ENCODE measurements around the gene EPN2. TPM values are rescaled to one million over a fixed set of nuclear protein-coding genes. Genes with fewer than 3 reads are reported as not detected.
"Not testable (repeated sequence)": the region's sequence is repeated elsewhere in the genome, so short reads cannot be mapped to it uniquely, and the experiment has no call there.

EPN2 gene
- total RNA-seq, 8 experiments from 2014 or later, result 18.0 to 32.3 (median 20.7) TPM

- H3K27ac ChIP-seq, result no peak overlapping the region
- in situ Hi-C loops (cut with MboI; ENCODE audit: low pct_unique_long_range_greater_than_20kb in 2 of 9, low sequenced_read_pairs in 9 of 9, unreplicated experiment in 9 of 9), result no loop called here
- ATAC-seq (replicated peaks in 6 of 8), result no peak
- no peak overlapping the region for H3K4me3 ChIP-seq
- 90 to 100% (median 100%) methylated on average over 1 to 2 of the region's 40 CpGs; no CpG with 5 or more reads in 6 of the 10 experiments for WGBS, 10 experiments
- peaks cover 26 to 29% of the 10 kb centered on the region in 2 donors for H3K4me1 ChIP-seq (replicated peaks in 1 of 2)
These were observed 107.3 kb downstream of the EPN2 start for GRCh38 chr17:19344311-19345066.

GRCh38 chr17:19345067-19345460 is 107.9 kb downstream of the EPN2 start:
- Histone ChIP-seq H3K4me3 (no peak overlapping the region), H3K27ac (no peak overlapping the region), H3K4me1 (replicated peaks in 1 of 2) (peaks cover 26 to 29% of the 10 kb centered on the region in 2 donors)
- in situ Hi-C loops (cut with MboI; ENCODE audit: low pct_unique_long_range_greater_than_20kb in 2 of 9, low sequenced_read_pairs in 9 of 9, unreplicated experiment in 9 of 9), result no loop called here
- 78 to 100% (median 98%) methylated on average over 2 to 6 of the region's 7 CpGs; no CpG with 5 or more reads in 4 of the 10 experiments for WGBS, 10 experiments
- ATAC-seq (replicated peaks in 6 of 8), result no peak

- no peak for ATAC-seq (replicated peaks in 6 of 8)
- 75 to 100% (median 95%) methylated on average over 1 to 7 of the region's 13 CpGs; no CpG with 5 or more reads in 1 of the 10 experiments for WGBS, 10 experiments
- in situ Hi-C loops (cut with MboI; ENCODE audit: low pct_unique_long_range_greater_than_20kb in 2 of 9, low sequenced_read_pairs in 9 of 9, unreplicated experiment in 9 of 9), result no loop called here
- Histone ChIP-seq H3K4me1 (replicated peaks in 1 of 2) (peaks cover 26 to 29% of the 10 kb centered on the region in 2 donors), H3K27ac (peak overlapping the region; percentile 69 to 85), H3K4me3 (no peak overlapping the region)
These were observed 108.6 kb downstream of the EPN2 start for GRCh38 chr17:19345486-19346350.

- H3K4me3 ChIP-seq, result no peak overlapping the region
- in situ Hi-C loops (cut with MboI; ENCODE audit: low pct_unique_long_range_greater_than_20kb in 2 of 9, low sequenced_read_pairs in 9 of 9, unreplicated experiment in 9 of 9), result no loop called here
- ATAC-seq (replicated peaks in 6 of 8), result peak; percentile 56 to 93 (median 90)
- 3 to 83% (median 47%) methylated on average over 2 to 10 of the region's 19 CpGs; no CpG with 5 or more reads in 3 of the 10 experiments for WGBS, 10 experiments
- H3K4me1 ChIP-seq (replicated peaks in 1 of 2), result peaks cover 26 to 29% of the 10 kb centered on the region in 2 donors
- peak overlapping the region; percentile 69 to 85 for H3K27ac ChIP-seq
These were observed 109.4 kb downstream of the EPN2 start for GRCh38 chr17:19346351-19347255.

GRCh38 chr17:19347323-19348080 is 110.3 kb downstream of the EPN2 start:
- 80 to 100% (median 95%) methylated on average over 1 to 6 of the region's 13 CpGs; no CpG with 5 or more reads in 6 of the 10 experiments for WGBS, 10 experiments
- no peak overlapping the region for H3K4me3 ChIP-seq
- peak overlapping the region; percentile 69 to 85 for H3K27ac ChIP-seq
- H3K4me1 ChIP-seq (replicated peaks in 1 of 2), result peaks cover 26 to 29% of the 10 kb centered on the region in 2 donors
- ATAC-seq (replicated peaks in 6 of 8), result peak in 7 of 8 experiments; percentile 4 to 28 (median 14)
- in situ Hi-C loops (cut with MboI; ENCODE audit: low pct_unique_long_range_greater_than_20kb in 2 of 9, low sequenced_read_pairs in 9 of 9, unreplicated experiment in 9 of 9), result no loop called here

- Histone ChIP-seq H3K4me3 (no peak overlapping the region), H3K27ac (no peak overlapping the region), H3K4me1 (replicated peaks in 1 of 2) (peaks cover 26 to 29% of the 10 kb centered on the region in 2 donors)
- WGBS, 10 experiments, result 85 to 100% (median 95%) methylated on average over 1 to 5 of the region's 9 CpGs; no CpG with 5 or more reads in 3 of the 10 experiments
- in situ Hi-C loops (cut with MboI; ENCODE audit: low pct_unique_long_range_greater_than_20kb in 2 of 9, low sequenced_read_pairs in 9 of 9, unreplicated experiment in 9 of 9), result no loop called here
- ATAC-seq (replicated peaks in 6 of 8), result no peak
These were observed 111.0 kb downstream of the EPN2 start for GRCh38 chr17:19348081-19348650.

- Histone ChIP-seq H3K4me3 (no peak overlapping the region), H3K4me1 (replicated peaks in 1 of 2) (peaks cover 26 to 29% of the 10 kb centered on the region in 2 donors), H3K27ac (no peak overlapping the region)
- 79 to 100% (median 92%) methylated on average over 1 to 8 of the region's 9 CpGs; no CpG with 5 or more reads in 1 of the 10 experiments for WGBS, 10 experiments
- no peak for ATAC-seq (replicated peaks in 6 of 8)
- in situ Hi-C loops (cut with MboI; ENCODE audit: low pct_unique_long_range_greater_than_20kb in 2 of 9, low sequenced_read_pairs in 9 of 9, unreplicated experiment in 9 of 9), result no loop called here
These were observed 111.6 kb downstream of the EPN2 start for GRCh38 chr17:19348806-19349205.

- in situ Hi-C loops (cut with MboI; ENCODE audit: low pct_unique_long_range_greater_than_20kb in 2 of 9, low sequenced_read_pairs in 9 of 9, unreplicated experiment in 9 of 9), result loop anchor here in 8 of 9 experiments (25.0 kb wide), 2 partner anchors 109 to 409 kb away; no protein-coding TSS in a partner anchor
- 70 to 98% (median 88%) methylated on average over 2 to 9 of the region's 11 CpGs; no CpG with 5 or more reads in 2 of the 10 experiments for WGBS, 10 experiments
These were observed 116.2 kb downstream of the EPN2 start for GRCh38 chr17:19353401-19353800.

GRCh38 chr17:19354748-19355147 is 117.6 kb downstream of the EPN2 start:
- Histone ChIP-seq H3K27ac (no peak overlapping the region), H3K4me1 (replicated peaks in 1 of 2) (no peaks in the 10 kb centered on the region), H3K4me3 (no peak overlapping the region)
- no peak for ATAC-seq (replicated peaks in 6 of 8)
- 50 to 100% (median 75%) methylated on average over 1 to 6 of the region's 6 CpGs; no CpG with 5 or more reads in 3 of the 10 experiments for WGBS, 10 experiments
- in situ Hi-C loops (cut with MboI; ENCODE audit: low pct_unique_long_range_greater_than_20kb in 2 of 9, low sequenced_read_pairs in 9 of 9, unreplicated experiment in 9 of 9), result loop anchor here in 8 of 9 experiments (25.0 kb wide), 2 partner anchors 108 to 408 kb away; no protein-coding TSS in a partner anchor

More at GRCh38 chr17:19353401-19353800, 116.2 kb downstream of the EPN2 start:
- not testable (repeated sequence) for H3K4me3 ChIP-seq; ATAC-seq (replicated peaks in 6 of 8); H3K27ac ChIP-seq; H3K4me1 ChIP-seq (replicated peaks in 1 of 2)

- Histone ChIP-seq H3K27ac (no peak overlapping the region), H3K4me3 (no peak overlapping the region), H3K4me1 (replicated peaks in 1 of 2) (peaks cover 4 to 11% of the 10 kb centered on the region in 2 donors)
- WGBS, 10 experiments, result 90 to 100% (median 96%) methylated on average over 1 to 5 of the region's 7 CpGs; no CpG with 5 or more reads in 2 of the 10 experiments
- ATAC-seq (replicated peaks in 6 of 8), result peak in 1 of 8 experiments; percentile 15
- in situ Hi-C loops (cut with MboI; ENCODE audit: low pct_unique_long_range_greater_than_20kb in 2 of 9, low sequenced_read_pairs in 9 of 9, unreplicated experiment in 9 of 9), result loop anchor here in 8 of 9 experiments (25.0 kb wide), 2 partner anchors 105 to 405 kb away; no protein-coding TSS in a partner anchor
These were observed 120.2 kb downstream of the EPN2 start for GRCh38 chr17:19357351-19357750.

GRCh38 chr17:19357761-19358160 is 120.6 kb downstream of the EPN2 start:
- in situ Hi-C loops (cut with MboI; ENCODE audit: low pct_unique_long_range_greater_than_20kb in 2 of 9, low sequenced_read_pairs in 9 of 9, unreplicated experiment in 9 of 9), result loop anchor here in 8 of 9 experiments (25.0 kb wide), 2 partner anchors 105 to 405 kb away; no protein-coding TSS in a partner anchor
- no peak overlapping the region for H3K27ac ChIP-seq
- 55 to 100% (median 75%) methylated on average over 2 to 3 of the region's 7 CpGs; no CpG with 5 or more reads in 6 of the 10 experiments for WGBS, 10 experiments
- H3K4me1 ChIP-seq (replicated peaks in 1 of 2), result peaks cover 4 to 11% of the 10 kb centered on the region in 2 donors
- no peak for ATAC-seq (replicated peaks in 6 of 8)
- no peak overlapping the region for H3K4me3 ChIP-seq
